HG03571 (cell line): Measurements from ENCODE around the gene ABCB8.
"Not testable (repeated sequence)": the region's sequence is repeated elsewhere in the genome, so short reads cannot be mapped to it uniquely, and the experiment has no call there.

ENCODE experiments used
- ATAC-seq: cut with Tn5 transposase; IDR thresholded peaks from one replicate; pipeline ENCODE4 v1.9.1; 2021; ENCODE audit not compliant: unreplicated experiment

ABCB8 gene

GRCh38 chr7:151033864-151034249 lies 5.6 kb downstream of the ABCB8 start:
- no peak for ATAC-seq

- ATAC-seq: no peak
Observed at GRCh38 chr7:151034312-151035025, 6.2 kb downstream of the ABCB8 start.

- ATAC-seq: no peak
Observed at GRCh38 chr7:151035026-151035717, 6.9 kb downstream of the ABCB8 start.

DNA sequence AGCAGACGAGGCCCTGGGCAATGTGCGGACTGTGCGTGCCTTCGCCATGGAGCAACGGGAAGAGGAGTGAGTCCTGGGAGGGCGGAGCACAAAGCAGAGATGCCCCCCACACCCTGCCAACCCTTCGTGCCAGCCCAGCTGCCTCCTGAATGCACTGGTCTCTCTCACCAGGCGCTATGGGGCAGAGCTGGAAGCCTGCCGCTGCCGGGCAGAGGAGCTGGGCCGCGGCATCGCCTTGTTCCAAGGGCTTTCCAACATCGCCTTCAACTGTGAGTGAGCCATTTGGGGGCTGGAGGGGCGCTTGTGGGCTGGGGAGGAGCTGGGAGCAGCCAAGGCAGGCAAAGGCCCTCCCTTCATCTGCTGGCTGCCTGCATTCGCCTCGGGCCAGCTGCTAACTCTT lies 7.7 kb downstream of the ABCB8 start:
- no peak for ATAC-seq

DNA sequence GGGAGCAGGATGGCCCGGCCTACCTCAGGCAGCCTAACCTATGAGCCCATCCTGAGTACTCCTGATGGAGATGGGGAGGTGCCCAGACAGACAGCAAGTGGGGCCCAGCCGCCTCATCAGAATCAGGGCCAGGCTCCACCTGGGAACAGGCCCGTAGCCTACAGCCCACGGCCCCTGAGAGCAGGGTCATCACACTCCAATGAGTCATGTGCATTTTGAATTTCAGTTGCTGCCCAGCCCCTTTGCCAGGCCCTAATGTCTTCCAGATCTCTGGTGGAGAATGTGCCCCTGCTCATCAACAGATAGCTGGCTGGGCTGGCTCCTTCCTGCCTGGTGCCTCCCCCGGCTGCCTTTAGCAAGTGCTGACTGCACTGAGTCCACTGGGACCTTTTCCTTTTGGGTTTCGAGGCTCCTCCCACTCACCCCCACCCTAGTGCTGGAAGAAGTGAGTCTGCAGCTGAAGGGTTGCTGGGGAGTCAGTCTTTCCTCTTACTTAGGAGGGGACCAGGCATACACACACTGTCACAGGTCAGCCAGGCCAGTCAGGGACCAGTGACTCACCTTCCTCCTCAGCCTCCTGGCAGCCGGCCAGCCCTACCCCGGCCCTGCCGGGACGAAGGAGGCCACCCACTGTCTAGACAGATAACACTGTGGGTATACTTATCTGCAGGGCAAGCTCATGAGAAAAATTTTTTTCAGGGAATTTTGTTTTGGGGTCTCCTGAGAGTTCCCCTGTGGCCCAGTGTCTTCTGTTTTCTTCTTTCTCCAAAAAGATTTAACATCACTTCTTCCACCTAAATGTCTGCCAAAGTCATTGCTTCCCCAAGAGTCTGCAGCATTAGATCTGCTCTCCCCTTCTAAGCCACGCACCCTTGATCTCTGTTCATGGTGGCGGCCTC lies 10.9 kb downstream of the ABCB8 start:
- no peak for ATAC-seq

- ATAC-seq: no peak
Observed at GRCh38 chr7:151039850-151040548, 11.7 kb downstream of the ABCB8 start.

- ATAC-seq: no peak
Observed at GRCh38 chr7:151040616-151041375, 12.5 kb downstream of the ABCB8 start.

DNA sequence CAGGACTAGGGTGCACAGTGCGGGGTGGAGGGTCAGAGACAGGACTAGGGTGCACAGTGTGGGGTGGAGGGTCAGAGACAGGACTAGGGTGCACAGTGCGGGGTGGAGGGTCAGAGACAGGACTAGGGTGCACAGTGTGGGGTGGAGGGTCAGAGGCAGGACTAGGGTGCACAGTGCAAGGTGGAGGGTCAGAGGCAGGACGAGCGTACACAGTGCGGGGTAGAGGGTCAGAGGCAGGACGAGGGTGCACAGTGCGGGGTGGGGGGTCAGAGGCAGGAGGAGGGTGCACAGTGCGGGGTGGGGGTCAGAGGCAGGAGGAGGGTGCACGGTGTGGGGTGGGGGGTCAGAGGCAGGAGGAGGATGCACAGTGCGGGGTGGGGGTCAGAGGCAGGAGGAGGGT lies 15.2 kb downstream of the ABCB8 start:
- not testable (repeated sequence) for ATAC-seq

DNA sequence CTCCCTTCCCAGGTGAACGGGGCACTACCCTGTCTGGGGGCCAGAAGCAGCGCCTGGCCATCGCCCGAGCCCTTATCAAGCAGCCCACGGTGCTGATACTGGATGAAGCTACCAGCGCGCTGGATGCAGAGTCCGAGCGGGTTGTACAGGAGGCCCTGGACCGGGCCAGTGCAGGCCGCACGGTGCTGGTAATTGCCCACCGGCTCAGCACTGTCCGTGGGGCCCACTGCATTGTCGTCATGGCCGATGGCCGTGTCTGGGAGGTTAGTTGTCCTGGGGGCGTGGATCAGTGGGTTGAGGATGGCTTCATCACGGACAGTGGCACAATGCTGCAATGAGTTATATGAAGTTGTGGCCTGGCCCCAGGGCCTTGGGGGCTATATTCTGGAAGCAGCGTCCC lies 15.7 kb downstream of the ABCB8 start:
- ATAC-seq: no peak

- ATAC-seq: no peak
Observed at GRCh38 chr7:151045262-151045661, 17.0 kb downstream of the ABCB8 start.

- ATAC-seq: no peak
Observed at GRCh38 chr7:151045967-151046366, 17.7 kb downstream of the ABCB8 start.

GRCh38 chr7:151046603-151047573 lies 18.6 kb downstream of the ABCB8 start:
- ATAC-seq: no peak

- no peak for ATAC-seq
Observed at GRCh38 chr7:151047976-151048815, 19.9 kb downstream of the ABCB8 start, which contains the start of gene ASIC3. Gene ASIC3 (plus strand): TSS chr7:151048531. CDS start chr7:151048886, 355 bp downstream.

DNA sequence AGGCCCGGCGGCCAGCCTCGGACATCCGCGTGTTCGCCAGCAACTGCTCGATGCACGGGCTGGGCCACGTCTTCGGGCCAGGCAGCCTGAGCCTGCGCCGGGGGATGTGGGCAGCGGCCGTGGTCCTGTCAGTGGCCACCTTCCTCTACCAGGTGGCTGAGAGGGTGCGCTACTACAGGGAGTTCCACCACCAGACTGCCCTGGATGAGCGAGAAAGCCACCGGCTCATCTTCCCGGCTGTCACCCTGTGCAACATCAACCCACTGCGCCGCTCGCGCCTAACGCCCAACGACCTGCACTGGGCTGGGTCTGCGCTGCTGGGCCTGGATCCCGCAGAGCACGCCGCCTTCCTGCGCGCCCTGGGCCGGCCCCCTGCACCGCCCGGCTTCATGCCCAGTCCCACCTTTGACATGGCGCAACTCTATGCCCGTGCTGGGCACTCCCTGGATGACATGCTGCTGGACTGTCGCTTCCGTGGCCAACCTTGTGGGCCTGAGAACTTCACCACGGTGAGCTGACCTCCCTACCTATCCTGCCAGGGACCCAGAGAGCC lies 20.7 kb downstream of the ABCB8 start:
- no peak for ATAC-seq

- ATAC-seq: no peak
Observed at GRCh38 chr7:151051108-151051507, 22.9 kb downstream of the ABCB8 start.

DNA sequence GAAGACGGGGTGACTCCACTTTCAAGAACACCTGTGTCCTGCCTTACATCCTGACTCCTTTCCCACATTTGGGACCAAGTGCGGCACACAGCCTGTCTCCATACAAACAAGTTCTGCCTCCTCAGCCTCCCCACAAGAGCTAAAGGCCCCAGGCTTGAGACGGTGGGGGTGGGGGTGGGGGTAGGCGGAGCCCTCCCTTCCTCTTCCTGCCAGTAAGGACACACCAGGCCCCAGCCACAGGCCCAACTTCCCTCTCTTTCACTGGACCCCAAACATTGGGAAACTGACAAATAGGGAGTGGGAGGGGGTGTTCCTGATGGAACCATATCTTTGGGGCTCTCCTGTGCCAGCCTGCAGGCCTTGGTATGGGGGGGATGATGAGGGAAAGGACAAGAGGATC lies 24.8 kb downstream of the ABCB8 start:
- ATAC-seq: no peak

DNA sequence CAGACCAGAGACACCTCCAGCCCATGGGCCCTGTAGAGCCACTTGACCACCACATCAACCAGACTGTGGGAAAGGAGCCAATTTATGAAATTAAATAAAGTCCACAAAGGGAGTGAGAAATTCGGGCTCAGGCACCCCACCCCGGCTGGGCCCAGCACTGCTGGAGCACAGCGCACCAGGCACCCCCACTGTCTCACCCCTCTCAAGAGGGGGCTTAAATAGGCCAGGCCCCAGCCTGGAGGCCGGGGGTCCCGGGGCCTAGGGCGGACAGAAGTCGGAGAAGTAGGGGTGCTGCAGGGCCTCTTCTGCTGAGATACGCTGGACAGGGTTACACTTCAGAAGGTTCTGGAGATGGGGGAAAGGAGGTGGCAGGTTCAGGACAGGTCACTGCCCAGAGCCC lies 25.5 kb downstream of the ABCB8 start:
- no peak for ATAC-seq

- ATAC-seq: no peak
Observed at GRCh38 chr7:151056283-151056665, 28.0 kb downstream of the ABCB8 start.
